Coronary artery (tissue), 2 donors: Measurements from ENCODE around the gene HTRA2.
A peak's percentile ranks its signal among the peaks of the same experiment; 100 is the strongest.

Source experiments
- DNase-seq: peaks from one replicate; pipeline ENCODE4 v3.0.0-alpha.2; 2017; ENCODE audit warnings: low spot score
- H3K27ac ChIP-seq, 2 donors: fragments of 200-600 bp; sonication (generic); one replicate each; pipeline ENCODE4 v1.5.1; 2016 to 2019
- H3K4me3 ChIP-seq: fragments of 200-600 bp; sonication (generic); 2 replicates; pipeline ENCODE4 v1.5.1; 2016; ENCODE audit warnings: mild to moderate bottlenecking, moderate library complexity
- TF ChIP-seq, protein P1 (sequence below): fragments of 200-600 bp; sonication (generic); IDR thresholded peaks from one replicate; pipeline ENCODE4 v1.5.1; 2019; ENCODE audit warnings: antibody characterized with exemption

HTRA2 gene

GRCh38 chr2:74567881-74568280 lies 38.1 kb downstream of the HTRA2 start:
- DNase-seq = no peak
- Histone ChIP-seq H3K4me3 (no peak overlapping the region), H3K27ac (no peak overlapping the region)
- TF ChIP-seq, protein P1, sequence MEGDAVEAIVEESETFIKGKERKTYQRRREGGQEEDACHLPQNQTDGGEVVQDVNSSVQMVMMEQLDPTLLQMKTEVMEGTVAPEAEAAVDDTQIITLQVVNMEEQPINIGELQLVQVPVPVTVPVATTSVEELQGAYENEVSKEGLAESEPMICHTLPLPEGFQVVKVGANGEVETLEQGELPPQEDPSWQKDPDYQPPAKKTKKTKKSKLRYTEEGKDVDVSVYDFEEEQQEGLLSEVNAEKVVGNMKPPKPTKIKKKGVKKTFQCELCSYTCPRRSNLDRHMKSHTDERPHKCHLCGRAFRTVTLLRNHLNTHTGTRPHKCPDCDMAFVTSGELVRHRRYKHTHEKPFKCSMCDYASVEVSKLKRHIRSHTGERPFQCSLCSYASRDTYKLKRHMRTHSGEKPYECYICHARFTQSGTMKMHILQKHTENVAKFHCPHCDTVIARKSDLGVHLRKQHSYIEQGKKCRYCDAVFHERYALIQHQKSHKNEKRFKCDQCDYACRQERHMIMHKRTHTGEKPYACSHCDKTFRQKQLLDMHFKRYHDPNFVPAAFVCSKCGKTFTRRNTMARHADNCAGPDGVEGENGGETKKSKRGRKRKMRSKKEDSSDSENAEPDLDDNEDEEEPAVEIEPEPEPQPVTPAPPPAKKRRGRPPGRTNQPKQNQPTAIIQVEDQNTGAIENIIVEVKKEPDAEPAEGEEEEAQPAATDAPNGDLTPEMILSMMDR = no peak

GRCh38 chr2:74569686-74570085 lies 40.0 kb downstream of the HTRA2 start:
- DNase-seq = no peak
- no peak overlapping the region for H3K4me3 ChIP-seq
- TF ChIP-seq, protein P1 = no peak
- H3K27ac ChIP-seq = no peak overlapping the region

DNA sequence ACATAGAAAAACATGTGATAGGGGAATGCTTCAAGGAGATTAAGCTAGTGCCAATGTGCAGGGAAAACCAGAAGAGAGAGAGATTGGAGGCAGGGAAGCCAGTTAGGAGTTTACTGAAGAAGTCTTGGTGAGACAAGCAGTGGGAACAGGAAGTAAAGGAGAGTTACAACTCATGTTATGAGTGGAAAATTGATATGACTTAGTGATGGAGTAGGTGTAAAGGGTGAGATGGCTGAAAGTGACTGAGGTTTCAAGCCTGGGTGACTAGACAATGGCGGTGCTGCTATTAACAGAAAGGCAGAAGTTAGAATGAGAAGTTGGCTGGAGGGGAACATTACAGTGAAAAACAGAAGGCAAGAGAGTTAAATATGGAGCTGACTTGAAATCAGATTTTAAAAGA lies 41.3 kb downstream of the HTRA2 start:
- TF ChIP-seq, protein P1 = no peak
- no peak for DNase-seq
- H3K27ac ChIP-seq = no peak overlapping the region

GRCh38 chr2:74572178-74572925 lies 42.6 kb downstream of the HTRA2 start:
- no peak for DNase-seq
- H3K27ac ChIP-seq = no peak overlapping the region
- no peak overlapping the region for H3K4me3 ChIP-seq
- TF ChIP-seq, protein P1 = no peak

More for the DNA sequence above, 41.3 kb downstream of the HTRA2 start:
- H3K4me3 ChIP-seq = no peak overlapping the region

- no peak for DNase-seq
- TF ChIP-seq, protein P1 = no peak
- Histone ChIP-seq H3K4me3 (no peak overlapping the region), H3K27ac (peak overlapping the region in 1 of 2 donors; percentile 13)
Measured at GRCh38 chr2:74573747-74574562, 44.2 kb downstream of the HTRA2 start.

DNA sequence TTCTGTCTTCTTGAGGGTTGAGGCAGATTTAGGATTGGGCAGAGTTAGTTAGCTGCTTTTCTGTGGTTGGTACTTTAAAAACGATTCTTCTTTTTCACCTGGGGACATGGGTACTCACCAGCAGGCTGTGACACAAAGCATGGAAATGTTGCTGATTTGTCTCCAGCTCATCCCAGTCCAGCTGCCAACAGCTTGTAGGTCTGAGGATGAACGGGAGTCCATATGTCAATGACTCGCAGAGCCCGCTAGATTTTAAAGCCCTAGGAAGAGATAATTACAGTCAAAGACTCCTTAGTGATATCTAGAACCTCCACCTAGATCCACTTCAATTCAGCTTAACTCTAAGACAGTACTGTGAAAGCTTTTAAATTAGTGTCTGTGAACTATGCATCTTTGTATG lies 45.6 kb downstream of the HTRA2 start:
- no peak for DNase-seq
- TF ChIP-seq, protein P1 = no peak
- H3K4me3 ChIP-seq = no peak overlapping the region
- no peak overlapping the region for H3K27ac ChIP-seq
